Immature natural killer cell (primary cell): ENCODE measurements around the gene OR2B3. TPM values are rescaled to one million over a fixed set of nuclear protein-coding genes. Genes with fewer than 3 reads are reported as not detected.

ENCODE experiments used
- DNase-seq, 3 donors: peaks; one replicate each; pipeline ENCODE4 v3.0.0; 2022; ENCODE audit warnings: mixed read lengths in 1 of 3
- H3K27ac Mint-ChIP-seq, 6 donors: one replicate each; pipeline ENCODE4 v1.8.0; 2020; ENCODE audit warnings: mixed read lengths in 6 of 6, mild to moderate bottlenecking in 5 of 6, inconsistent platforms in 4 of 6, moderate library complexity in 3 of 6
- H3K27me3 Mint-ChIP-seq, 3 donors: one replicate each; pipeline ENCODE4 v1.8.0; 2020 to 2021; ENCODE audit warnings: low read depth in 3 of 3, mild to moderate bottlenecking in 3 of 3, mixed read lengths in 3 of 3, moderate library complexity in 3 of 3, inconsistent platforms in 1 of 3
- H3K36me3 Mint-ChIP-seq, 3 donors: one replicate each; pipeline ENCODE4 v1.8.0; 2020; ENCODE audit warnings: mixed read lengths in 3 of 3, inconsistent platforms in 2 of 3, mild to moderate bottlenecking in 2 of 3
- H3K4me1 Mint-ChIP-seq, 2 donors: one replicate each; pipeline ENCODE4 v1.8.0; 2020; ENCODE audit warnings: inconsistent platforms in 2 of 2, mild to moderate bottlenecking in 2 of 2, mixed read lengths in 2 of 2, moderate library complexity in 1 of 2
- H3K4me3 Mint-ChIP-seq, 5 donors: one replicate each; pipeline ENCODE4 v1.8.0; 2020; ENCODE audit warnings: mild to moderate bottlenecking in 5 of 5, mixed read lengths in 5 of 5, inconsistent platforms in 3 of 5, moderate library complexity in 3 of 5
- H3K9me3 Mint-ChIP-seq, 6 donors: one replicate each; pipeline ENCODE4 v1.8.0; 2020; ENCODE audit warnings: mild to moderate bottlenecking in 6 of 6, mixed read lengths in 6 of 6, inconsistent platforms in 4 of 6, moderate library complexity in 3 of 6
- polyA plus RNA-seq, 3 donors: library from polyadenylated mRNA; unstranded; fragments of 300-500 nt; fragmentation: Illumina TruSeq; gene quantifications; one replicate each; pipeline ENCODE4 v1.2.3, GENCODE V29; 2021

OR2B3 gene
- polyA plus RNA-seq, 3 donors from 2014 or later: not detected

GRCh38 chr6:29051680-29052079 is 35.4 kb downstream of the OR2B3 start:
- DNase-seq: no peak
- no peaks in the 10 kb centered on the region for H3K4me1 Mint-ChIP-seq
- no peak overlapping the region for H3K4me3 Mint-ChIP-seq
- H3K27ac Mint-ChIP-seq: no peak overlapping the region
- peaks cover 4 to 19% (median 13%) of the 10 kb centered on the region in 3 donors for H3K27me3 Mint-ChIP-seq
- no peaks in the 10 kb centered on the region for H3K36me3 Mint-ChIP-seq
- peaks cover 0 to 3% (median 0%) of the 10 kb centered on the region in 6 donors for H3K9me3 Mint-ChIP-seq

- Mint-ChIP-seq H3K27me3 (peaks cover 6 to 20% (median 13%) of the 10 kb centered on the region in 3 donors), H3K27ac (no peak within 1 kb of the TSS), H3K9me3 (peaks cover 0 to 1% (median 0%) of the 10 kb centered on the region in 6 donors), H3K4me1 (no peaks in the 10 kb centered on the region), H3K4me3 (no peak within 1 kb of the TSS), H3K36me3 (no peaks in the 10 kb centered on the region)
- DNase-seq: no peak
Observed at GRCh38 chr6:29045075-29045474, 42.0 kb downstream of the OR2B3 start, which contains the start of gene OR2W1. OR2W1 (minus strand) TSS chr6:29045175; CDS start chr6:29045175, 0 bp downstream.

Other genes starting within 250 kb of the OR2B3 start
- 10 to 100 TPM; 30.2 to 51.1 (median 43.0) TPM for gene TRIM27, start 163.3 kb downstream of the OR2B3 start, polyA plus RNA-seq
- gene ZNF311, start 82.0 kb downstream of the OR2B3 start, polyA plus RNA-seq: not detected
- not detected for gene OR2W1, start 42.1 kb downstream of the OR2B3 start, polyA plus RNA-seq
- not detected for gene OR2J1, start 12.2 kb upstream of the OR2B3 start, polyA plus RNA-seq
- not detected for gene OR2J3, start 20.7 kb upstream of the OR2B3 start, polyA plus RNA-seq
- gene OR2J2, start 83.6 kb upstream of the OR2B3 start, polyA plus RNA-seq: not detected
- not detected for gene OR14J1, start 214.4 kb upstream of the OR2B3 start, polyA plus RNA-seq